Measurements from ENCODE around the gene CACNA1C. TPM values are rescaled to one million over a fixed set of nuclear protein-coding genes. Genes with fewer than 3 reads are reported as not detected.

Gene CACNA1C
- total RNA-seq, 2 donors from 2014 or later, result 8.1 to 18.2 TPM

GRCh38 chr12:2236506-2237294 is 183.9 kb downstream of the CACNA1C start:
- no peak for TF ChIP-seq POLR2AphosphoS5 (IDR thresholded peaks at IDR 0.05)
- no peak for TF ChIP-seq POLR2A (IDR thresholded peaks at IDR 0.05)
- TF ChIP-seq CTCF (IDR thresholded peaks at IDR 0.05), result no peak
- H3K4me3 ChIP-seq, result no peak overlapping the region
- intact Hi-C loops (cut with DNase I), result no loop called here
- DNase-seq (ENCODE audit: low spot score), result no peak
- no peaks in the 10 kb centered on the region for H3K4me1 ChIP-seq (replicated peaks)
- no peaks in the 10 kb centered on the region for H3K27me3 ChIP-seq (replicated peaks; ENCODE audit: insufficient read depth)
- 86% methylated on average over 5 of the region's 5 CpGs for WGBS
- no peak overlapping the region for H3K27ac ChIP-seq
- no peaks in the 10 kb centered on the region for H3K9me3 ChIP-seq
- no peaks in the 10 kb centered on the region for H3K36me3 ChIP-seq

- no peak for DNase-seq (ENCODE audit: low spot score)
- intact Hi-C loops (cut with DNase I), result no loop called here
- Histone ChIP-seq H3K9me3 (no peaks in the 10 kb centered on the region), H3K4me3 (no peak overlapping the region), H3K27ac (no peak overlapping the region), H3K27me3 (replicated peaks; ENCODE audit: insufficient read depth) (no peaks in the 10 kb centered on the region), H3K36me3 (no peaks in the 10 kb centered on the region), H3K4me1 (replicated peaks) (no peaks in the 10 kb centered on the region)
- no peak for TF ChIP-seq POLR2A (IDR thresholded peaks at IDR 0.05)
- no peak for TF ChIP-seq POLR2AphosphoS5 (IDR thresholded peaks at IDR 0.05)
- TF ChIP-seq CTCF (IDR thresholded peaks at IDR 0.05), result no peak
- WGBS, result 58% methylated on average over 4 of the region's 4 CpGs
Measured at GRCh38 chr12:2238111-2238510, 185.3 kb downstream of the CACNA1C start.

- no peaks in the 10 kb centered on the region for H3K27me3 ChIP-seq (replicated peaks; ENCODE audit: insufficient read depth)
- H3K4me1 ChIP-seq (replicated peaks), result no peaks in the 10 kb centered on the region
- WGBS, result 81% methylated on average over 17 of the region's 17 CpGs
- TF ChIP-seq POLR2A (IDR thresholded peaks at IDR 0.05) (no peak), CTCF (IDR thresholded peaks at IDR 0.05) (no peak), POLR2AphosphoS5 (IDR thresholded peaks at IDR 0.05) (no peak)
- intact Hi-C loops (cut with DNase I), result no loop called here
- H3K36me3 ChIP-seq, result no peaks in the 10 kb centered on the region
- no peak overlapping the region for H3K27ac ChIP-seq
- H3K9me3 ChIP-seq, result no peaks in the 10 kb centered on the region
- H3K4me3 ChIP-seq, result no peak overlapping the region
- no peak for DNase-seq (ENCODE audit: low spot score)
Measured at GRCh38 chr12:2239381-2239871, 186.6 kb downstream of the CACNA1C start.

- 98% methylated on average over 6 of the region's 6 CpGs for WGBS
- no peaks in the 10 kb centered on the region for H3K27me3 ChIP-seq (replicated peaks; ENCODE audit: insufficient read depth)
Measured at GRCh38 chr12:2240390-2240789, 187.6 kb downstream of the CACNA1C start.

More at GRCh38 chr12:2240390-2240789, 187.6 kb downstream of the CACNA1C start:
- no peaks in the 10 kb centered on the region for H3K4me1 ChIP-seq (replicated peaks)
- intact Hi-C loops (cut with DNase I), result no loop called here
- H3K4me3 ChIP-seq, result no peak overlapping the region
- H3K36me3 ChIP-seq, result no peaks in the 10 kb centered on the region
- H3K9me3 ChIP-seq, result no peaks in the 10 kb centered on the region
- H3K27ac ChIP-seq, result no peak overlapping the region
- TF ChIP-seq POLR2AphosphoS5 (IDR thresholded peaks at IDR 0.05), result no peak
- TF ChIP-seq CTCF (IDR thresholded peaks at IDR 0.05), result no peak
- no peak for TF ChIP-seq POLR2A (IDR thresholded peaks at IDR 0.05)
- no peak for DNase-seq (ENCODE audit: low spot score)
